HFF-Myc (cell line): ENCODE results near the gene RNF180.
"Not testable (repeated sequence)": the region's sequence is repeated elsewhere in the genome, so short reads cannot be mapped to it uniquely, and the experiment has no call there.

Experiments
- DNase-seq: peaks from one replicate; pipeline ENCODE4 v3.0.0-alpha.2; 2011; ENCODE audit warnings: low read depth; ENCODE audit errors: extremely low read depth
- H3K4me3 ChIP-seq: replicated peaks from 2 replicates; pipeline ENCODE4 v1.5.1; 2011; ENCODE audit warnings: low read depth, mild to moderate bottlenecking, control low read depth, low read length
- TF ChIP-seq, protein P1 (sequence below): IDR thresholded peaks from 2 replicates; pipeline ENCODE4 v1.5.1; 2012; ENCODE audit warnings: mild to moderate bottlenecking, low read depth, low read length, control low read depth; ENCODE audit errors: missing control alignments

RNF180 gene

GRCh38 chr5:64340293-64340692 lies 174.7 kb downstream of the RNF180 start:
- TF ChIP-seq, protein P1, sequence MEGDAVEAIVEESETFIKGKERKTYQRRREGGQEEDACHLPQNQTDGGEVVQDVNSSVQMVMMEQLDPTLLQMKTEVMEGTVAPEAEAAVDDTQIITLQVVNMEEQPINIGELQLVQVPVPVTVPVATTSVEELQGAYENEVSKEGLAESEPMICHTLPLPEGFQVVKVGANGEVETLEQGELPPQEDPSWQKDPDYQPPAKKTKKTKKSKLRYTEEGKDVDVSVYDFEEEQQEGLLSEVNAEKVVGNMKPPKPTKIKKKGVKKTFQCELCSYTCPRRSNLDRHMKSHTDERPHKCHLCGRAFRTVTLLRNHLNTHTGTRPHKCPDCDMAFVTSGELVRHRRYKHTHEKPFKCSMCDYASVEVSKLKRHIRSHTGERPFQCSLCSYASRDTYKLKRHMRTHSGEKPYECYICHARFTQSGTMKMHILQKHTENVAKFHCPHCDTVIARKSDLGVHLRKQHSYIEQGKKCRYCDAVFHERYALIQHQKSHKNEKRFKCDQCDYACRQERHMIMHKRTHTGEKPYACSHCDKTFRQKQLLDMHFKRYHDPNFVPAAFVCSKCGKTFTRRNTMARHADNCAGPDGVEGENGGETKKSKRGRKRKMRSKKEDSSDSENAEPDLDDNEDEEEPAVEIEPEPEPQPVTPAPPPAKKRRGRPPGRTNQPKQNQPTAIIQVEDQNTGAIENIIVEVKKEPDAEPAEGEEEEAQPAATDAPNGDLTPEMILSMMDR, result no peak
- H3K4me3 ChIP-seq, result no peak overlapping the region
- no peak for DNase-seq

DNA sequence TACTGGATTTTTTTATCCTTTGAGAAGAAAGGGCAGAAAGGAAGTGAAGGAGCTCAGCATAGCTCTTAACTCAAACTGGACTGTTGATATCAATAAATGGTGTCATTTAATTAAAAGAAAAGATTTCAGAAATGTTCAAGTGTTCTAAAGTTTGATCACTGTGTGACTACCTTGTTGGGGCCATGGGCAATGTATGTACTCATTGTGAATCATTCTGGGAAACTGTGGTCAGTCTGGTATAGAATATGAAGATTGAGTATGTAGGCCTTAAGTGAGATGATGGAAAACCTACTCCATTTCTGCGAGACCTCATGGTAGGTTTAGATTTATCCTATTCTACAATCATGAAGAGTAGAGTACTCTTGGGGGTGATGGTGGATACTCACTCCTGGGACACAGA lies 175.7 kb downstream of the RNF180 start:
- no peak for DNase-seq
- H3K4me3 ChIP-seq, result no peak overlapping the region
- TF ChIP-seq, protein P1, result no peak

- H3K4me3 ChIP-seq, result no peak overlapping the region
- DNase-seq, result no peak
- TF ChIP-seq, protein P1, result no peak
Observed at GRCh38 chr5:64344501-64344900, 178.9 kb downstream of the RNF180 start.

GRCh38 chr5:64347309-64347708 lies 181.7 kb downstream of the RNF180 start:
- H3K4me3 ChIP-seq, result no peak overlapping the region
- DNase-seq, result no peak
- TF ChIP-seq, protein P1, result no peak

- TF ChIP-seq, protein P1, result no peak
- H3K4me3 ChIP-seq, result no peak overlapping the region
Observed at GRCh38 chr5:64364426-64364825, 198.8 kb downstream of the RNF180 start.

DNA sequence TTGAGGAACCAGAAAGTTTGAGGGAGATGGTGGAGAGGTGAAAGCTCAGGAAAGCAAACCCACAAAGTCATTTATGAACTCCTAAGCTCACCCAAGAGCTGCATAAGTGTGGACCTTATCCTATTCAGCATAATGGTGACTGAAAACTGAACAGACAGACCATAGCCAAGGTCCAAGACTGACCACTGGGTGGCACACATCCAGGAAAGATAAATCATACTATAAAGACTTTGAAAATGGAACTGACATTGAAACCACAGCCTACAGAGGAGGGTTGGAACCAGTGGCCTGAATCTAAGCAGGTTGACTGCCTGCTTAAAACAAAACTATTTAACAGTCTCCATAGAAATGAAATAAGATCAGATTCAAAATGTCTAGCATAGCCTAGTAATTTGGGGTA lies 219.1 kb downstream of the RNF180 start:
- no peak for DNase-seq
- no peak overlapping the region for H3K4me3 ChIP-seq
- TF ChIP-seq, protein P1, result no peak

More at GRCh38 chr5:64364426-64364825, 198.8 kb downstream of the RNF180 start:
- DNase-seq, result no peak

GRCh38 chr5:64397552-64397951 lies 231.9 kb downstream of the RNF180 start:
- no peak overlapping the region for H3K4me3 ChIP-seq
- TF ChIP-seq, protein P1, result no peak
- DNase-seq, result no peak

DNA sequence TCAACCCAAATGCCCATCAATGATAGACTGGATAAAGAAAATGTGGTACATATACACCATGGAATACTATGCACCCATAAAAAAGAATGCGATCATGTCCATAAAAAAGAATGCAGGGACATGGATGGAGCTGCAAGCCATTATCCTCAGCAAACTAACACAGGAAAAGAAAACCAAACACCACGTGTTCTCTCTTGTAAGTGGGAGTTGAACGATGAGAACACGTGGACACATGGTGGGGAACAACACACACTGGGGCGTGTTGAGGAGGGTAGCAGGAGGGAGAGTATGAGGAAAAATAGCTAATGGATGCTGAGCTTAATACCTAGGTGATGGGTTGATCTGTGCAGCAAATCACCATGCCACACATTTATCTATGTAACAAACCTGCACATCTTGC lies 233.1 kb downstream of the RNF180 start:
- not testable (repeated sequence) for H3K4me3 ChIP-seq, DNase-seq

DNA sequence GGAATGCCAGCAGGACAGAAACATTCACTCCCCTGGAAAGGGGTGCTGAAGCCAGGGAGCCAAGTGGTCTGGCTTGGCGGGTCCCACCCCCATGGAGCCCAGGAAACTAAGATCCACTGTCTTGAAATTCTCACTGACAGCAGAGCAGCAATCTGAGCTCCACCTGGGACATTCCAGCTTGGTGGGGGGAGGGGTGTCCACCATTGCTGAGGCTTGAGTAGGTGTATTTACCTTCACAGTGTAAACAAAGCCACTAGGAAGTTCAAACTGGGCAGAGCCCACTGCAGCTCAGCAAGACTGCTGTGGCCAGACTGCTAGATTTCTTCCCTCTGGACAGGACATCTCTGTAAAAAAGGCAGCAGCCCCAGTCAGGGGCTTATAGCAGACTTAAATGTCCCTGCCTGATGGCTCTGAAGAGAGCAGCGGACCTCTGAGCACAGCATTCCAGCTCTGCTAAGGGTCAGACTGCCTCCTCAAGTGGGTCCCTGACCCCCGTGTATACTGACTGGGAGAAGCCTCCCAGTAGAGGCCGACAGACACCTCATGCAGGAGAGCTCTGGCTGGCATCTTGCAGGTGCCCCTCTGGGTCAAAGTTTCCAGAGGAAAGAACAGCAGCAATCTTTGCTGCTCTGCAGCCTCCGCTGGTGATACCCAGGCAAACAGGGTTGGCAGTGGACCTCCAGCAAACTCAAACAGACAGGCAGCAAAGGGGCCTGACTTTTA lies 241.6 kb downstream of the RNF180 start:
- H3K4me3 ChIP-seq, DNase-seq: not testable (repeated sequence)
